Activated naive CD8-positive, alpha-beta T cell treated with anti-CD3 and anti-CD28 coated beads, Interleukin-2, amount 10 ng/mL, durations not matched to agents 7 days and 5 days (primary cell): ENCODE measurements around the gene RPTOR. TPM values are rescaled to one million over a fixed set of nuclear protein-coding genes. Genes with fewer than 3 reads are reported as not detected.

Experiments used
- ATAC-seq: fragments of 150-1000 bp; cut with Tn5 transposase; one replicate; pipeline ENCODE4 v1.10.0; 2021; ENCODE audit warnings: low read depth, moderate library complexity
- POLR2A ChIA-PET: fragments of 350-600 bp; sonication (Branson Sonifier 250); formaldehyde crosslinking; loops from one replicate; lab custom pipeline; 2021; ENCODE audit warnings: antibody characterized with exemption; lab: Charles Lee
- DNase-seq: peaks from one replicate; pipeline ENCODE4 v3.0.0; 2021
- H3K27ac Mint-ChIP-seq: one replicate; pipeline ENCODE4 v1.8.0; 2022; ENCODE audit warnings: mild to moderate bottlenecking, mixed read lengths
- H3K27me3 Mint-ChIP-seq: one replicate; pipeline ENCODE4 v1.8.0; 2022; ENCODE audit warnings: mild to moderate bottlenecking, moderate library complexity, mixed read lengths
- H3K36me3 Mint-ChIP-seq: one replicate; pipeline ENCODE4 v1.8.0; 2021; ENCODE audit warnings: mild to moderate bottlenecking, mixed read lengths
- H3K4me1 Mint-ChIP-seq: one replicate; pipeline ENCODE4 v1.8.0; 2021; ENCODE audit warnings: mixed read lengths
- H3K4me3 Mint-ChIP-seq: one replicate; pipeline ENCODE4 v1.8.0; 2022; ENCODE audit warnings: mild to moderate bottlenecking, moderate library complexity, mixed read lengths
- H3K9me3 Mint-ChIP-seq: one replicate; pipeline ENCODE4 v1.8.0; 2021; ENCODE audit warnings: mixed read lengths
- total RNA-seq, 2 experiments: library from RNA; stranded (reverse); gene quantifications; one replicate each; pipeline ENCODE4 v1.2.3, GENCODE V29; 2021

The RPTOR gene
- total RNA-seq, 2 experiments from 2014 or later: 43.2 to 43.8 TPM

DNA sequence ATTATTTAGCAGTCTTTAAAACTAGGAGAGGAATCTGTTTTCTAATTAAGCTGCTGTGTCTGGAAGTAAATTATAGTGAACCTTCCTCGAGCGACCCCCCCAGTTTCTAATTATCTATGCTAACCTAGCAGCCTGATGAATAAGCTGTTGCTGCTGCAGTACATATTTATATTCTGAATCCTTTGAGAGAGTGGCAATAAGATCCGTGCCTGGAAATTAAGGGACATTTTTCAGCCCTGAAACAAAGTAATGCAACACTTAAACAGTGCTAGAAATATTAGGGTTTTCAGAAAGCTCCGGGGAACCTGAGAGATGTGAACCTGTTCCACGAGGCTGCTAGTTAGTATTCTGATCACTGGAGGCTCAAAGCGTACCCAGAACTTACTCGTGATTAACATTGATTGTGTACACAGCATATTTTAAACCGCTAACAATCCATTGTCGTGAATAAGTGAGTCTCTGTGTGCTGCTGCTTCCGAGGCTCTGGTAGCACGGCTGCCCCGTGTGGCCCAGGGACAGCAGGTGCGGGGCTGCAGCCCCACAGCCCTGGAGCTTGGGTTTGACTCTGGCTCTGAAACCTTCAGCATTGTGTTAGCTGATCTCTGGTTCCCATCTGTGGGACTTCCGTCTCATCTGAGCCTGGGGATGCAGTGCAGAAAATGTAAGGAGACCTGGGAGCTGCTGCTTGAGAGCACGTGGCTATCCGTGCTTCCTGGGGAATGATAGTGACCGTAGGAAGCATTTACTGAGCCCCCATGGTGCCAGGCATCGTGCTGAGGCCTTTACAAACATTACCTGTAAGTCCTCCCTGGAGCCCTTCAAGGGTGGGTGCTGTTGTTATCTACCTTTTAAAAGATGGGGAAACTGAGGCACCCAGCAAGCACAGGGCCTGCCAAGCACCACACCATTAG is 256.1 kb downstream of the RPTOR start:
- Mint-ChIP-seq H3K4me1 (peaks cover 2% of the 10 kb centered on the region), H3K9me3 (peaks cover 2% of the 10 kb centered on the region), H3K27ac (no peak overlapping the region), H3K27me3 (no peaks in the 10 kb centered on the region), H3K36me3 (peaks cover 16% of the 10 kb centered on the region), H3K4me3 (no peak overlapping the region)
- POLR2A ChIA-PET: no interaction called here
- ATAC-seq (no peak), DNase-seq (no peak)

DNA sequence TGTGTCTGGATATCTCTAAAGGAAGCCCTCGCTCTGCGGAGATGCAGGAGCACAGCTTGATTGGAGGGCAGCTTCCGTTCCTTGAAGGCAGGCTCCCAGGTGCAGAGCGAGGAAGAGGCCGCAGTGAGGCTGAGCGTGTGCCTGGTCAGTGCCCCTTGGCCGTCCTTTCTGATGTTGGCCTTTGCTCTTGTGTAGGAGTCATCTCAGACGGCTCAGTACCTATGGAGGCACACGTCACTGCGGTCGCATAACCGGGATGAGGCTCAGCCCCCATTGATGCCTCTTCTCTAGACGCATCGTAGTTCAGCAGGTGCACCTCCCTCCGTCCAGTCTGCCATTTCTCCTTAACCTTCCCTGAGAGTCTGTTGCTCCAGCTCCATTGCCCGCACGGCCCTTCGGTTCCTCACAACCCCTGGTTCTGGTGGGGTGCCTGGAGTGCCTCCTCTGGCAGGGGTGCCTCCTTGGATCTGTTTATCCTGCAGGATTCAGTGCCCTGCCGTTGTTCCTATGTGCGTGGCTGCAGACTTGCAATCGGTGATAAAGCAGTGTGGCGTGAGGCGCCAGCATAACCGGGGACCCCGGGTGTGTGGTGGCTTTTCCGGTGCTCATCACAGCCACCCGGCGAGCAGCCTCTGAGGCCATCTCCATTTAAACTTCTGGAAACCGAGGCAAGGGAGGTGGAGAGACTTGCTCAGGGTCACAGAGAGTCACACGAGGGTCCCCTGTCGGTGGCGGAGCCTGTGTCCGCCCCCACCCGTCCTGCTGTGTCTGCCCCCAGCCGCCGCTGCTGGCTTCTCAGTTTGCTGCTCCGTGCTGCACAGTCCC is 258.2 kb downstream of the RPTOR start:
- no peaks in the 10 kb centered on the region for H3K27me3 Mint-ChIP-seq
- no peak overlapping the region for H3K4me3 Mint-ChIP-seq
- DNase-seq (no peak), ATAC-seq (no peak)
- H3K27ac Mint-ChIP-seq: no peak overlapping the region
- POLR2A ChIA-PET: interaction anchor here (0.9 kb wide), 1 partner anchor 115 kb away, joined by 6 read pairs; no protein-coding TSS in a partner anchor
- peaks cover 24% of the 10 kb centered on the region for H3K36me3 Mint-ChIP-seq
- H3K9me3 Mint-ChIP-seq: peaks cover 13% of the 10 kb centered on the region
- H3K4me1 Mint-ChIP-seq: peaks cover 4% of the 10 kb centered on the region

DNA sequence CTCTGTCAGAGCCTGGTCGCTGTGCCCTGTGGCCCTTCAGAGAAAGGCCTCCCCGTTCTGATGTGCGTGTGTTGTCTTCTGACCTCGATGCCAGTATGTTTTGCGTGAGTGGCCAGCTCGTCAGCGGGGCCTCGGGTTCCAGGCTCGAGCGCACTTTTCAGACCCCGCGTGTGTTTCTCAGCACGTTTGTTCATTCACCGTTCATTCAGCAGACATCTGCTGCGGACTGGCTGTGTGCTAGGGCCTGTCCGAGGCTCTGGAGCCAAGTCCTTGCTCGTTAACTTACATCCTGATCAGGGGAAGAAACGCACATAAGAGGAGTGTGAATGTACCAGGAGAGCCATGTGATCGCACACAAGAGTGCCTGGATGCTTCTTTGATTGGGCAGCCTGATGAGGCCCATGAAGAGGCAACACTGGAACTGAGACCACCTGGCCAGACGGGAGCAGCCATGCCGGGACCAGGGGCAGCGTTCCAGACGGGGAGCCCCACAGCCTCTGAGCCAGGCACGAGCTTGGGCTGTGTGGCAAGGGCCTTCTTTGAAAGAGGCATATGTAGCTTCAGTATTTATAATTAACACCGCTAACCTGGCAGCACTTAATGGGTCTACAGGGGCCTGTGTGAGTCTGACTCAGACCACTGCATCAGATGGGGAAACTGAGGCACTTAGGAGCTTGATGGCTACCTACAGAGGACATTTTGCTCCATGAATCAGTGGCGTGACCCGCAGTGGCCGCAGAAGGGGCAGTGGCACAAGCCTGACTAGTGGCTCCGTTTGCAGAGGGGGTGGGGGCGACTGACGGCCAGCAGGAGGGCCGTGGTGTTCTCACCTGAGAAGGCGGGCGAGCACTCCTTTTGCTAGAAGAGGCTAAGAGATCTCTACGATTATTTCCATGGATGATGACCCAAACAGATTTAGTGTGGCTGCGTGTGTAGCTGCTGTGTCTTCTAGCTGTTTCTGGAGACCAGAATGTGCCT is 259.1 kb downstream of the RPTOR start:
- peaks cover 8% of the 10 kb centered on the region for H3K4me1 Mint-ChIP-seq
- ATAC-seq (no peak), DNase-seq (peak; percentile 20)
- peaks cover 17% of the 10 kb centered on the region for H3K9me3 Mint-ChIP-seq
- H3K27me3 Mint-ChIP-seq: no peaks in the 10 kb centered on the region
- peak overlapping the region; percentile 8 for H3K27ac Mint-ChIP-seq
- POLR2A ChIA-PET: interaction anchor here (1.0 kb wide), 1 partner anchor 26 kb away, joined by 4 read pairs; no protein-coding TSS in a partner anchor
- no peak overlapping the region for H3K4me3 Mint-ChIP-seq
- H3K36me3 Mint-ChIP-seq: peaks cover 30% of the 10 kb centered on the region

DNA sequence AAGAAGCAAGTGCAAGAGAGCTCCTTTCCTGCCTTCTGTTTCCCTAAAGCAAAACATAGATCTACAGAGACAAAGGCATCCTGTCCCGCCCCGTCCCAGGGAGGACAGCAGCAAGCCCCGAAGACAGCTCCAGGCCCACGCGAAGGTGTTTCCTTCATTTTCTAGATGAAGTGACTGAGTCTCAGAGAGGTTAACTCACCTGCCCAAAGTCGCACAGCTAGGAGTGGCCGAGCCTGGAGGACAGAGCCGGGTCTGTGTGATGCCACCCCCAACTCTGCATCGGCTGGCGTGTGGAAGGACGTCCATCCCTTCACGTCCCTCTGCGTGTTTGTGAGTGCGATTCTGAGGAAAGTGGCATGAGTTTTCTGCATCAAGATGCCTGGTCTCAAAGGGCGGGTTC is 259.8 kb downstream of the RPTOR start:
- Mint-ChIP-seq H3K27ac (peak overlapping the region; percentile 8), H3K27me3 (no peaks in the 10 kb centered on the region), H3K4me1 (peaks cover 9% of the 10 kb centered on the region), H3K36me3 (peaks cover 28% of the 10 kb centered on the region), H3K9me3 (peaks cover 18% of the 10 kb centered on the region), H3K4me3 (no peak overlapping the region)
- peak; percentile 36 for ATAC-seq
- no peak for DNase-seq
- POLR2A ChIA-PET: interaction anchor here (1.0 kb wide), 1 partner anchor 26 kb away, joined by 4 read pairs; no protein-coding TSS in a partner anchor

DNA sequence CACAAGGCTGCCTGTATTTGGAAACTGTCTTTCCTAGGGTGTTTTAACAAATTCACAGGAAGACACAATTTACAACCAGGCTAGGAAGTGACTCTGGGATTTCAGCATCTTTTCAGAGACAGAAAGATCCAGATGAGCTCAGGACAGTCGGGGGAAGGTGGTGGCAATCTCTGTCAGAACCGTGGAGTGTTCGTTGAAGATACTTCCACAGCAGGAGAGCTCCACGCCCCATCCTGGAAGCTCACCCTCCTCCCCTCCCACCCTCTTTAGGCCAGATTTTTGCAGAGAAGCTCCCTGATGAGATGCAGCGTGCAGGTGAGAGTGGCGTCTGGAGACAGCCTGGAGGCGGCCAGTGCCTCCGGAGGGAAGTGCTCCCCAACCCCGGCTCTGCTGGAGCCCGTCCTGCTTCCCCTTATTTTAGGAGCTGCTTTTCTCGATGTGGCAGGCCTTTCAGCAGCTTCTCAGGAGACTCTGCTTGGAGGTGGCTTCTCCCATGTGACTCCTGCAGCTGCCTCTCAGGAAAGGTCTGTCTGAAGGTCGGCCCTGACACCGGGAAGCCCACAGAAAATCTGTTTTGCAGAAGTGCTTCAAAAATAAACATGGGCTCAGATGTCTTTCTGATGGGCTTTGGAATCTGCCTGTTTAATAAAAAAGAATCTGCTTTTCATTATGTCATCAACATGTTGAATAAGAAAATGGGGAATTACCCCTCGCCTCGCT is 260.6 kb downstream of the RPTOR start:
- peaks cover 32% of the 10 kb centered on the region for H3K36me3 Mint-ChIP-seq
- H3K4me3 Mint-ChIP-seq: no peak overlapping the region
- ATAC-seq: no peak
- H3K27me3 Mint-ChIP-seq: no peaks in the 10 kb centered on the region
- no peak overlapping the region for H3K27ac Mint-ChIP-seq
- DNase-seq: no peak
- H3K4me1 Mint-ChIP-seq: peaks cover 9% of the 10 kb centered on the region
- peaks cover 18% of the 10 kb centered on the region for H3K9me3 Mint-ChIP-seq
- POLR2A ChIA-PET: interaction anchor here (1.0 kb wide), 1 partner anchor 25 kb away, joined by 4 read pairs; no protein-coding TSS in a partner anchor

DNA sequence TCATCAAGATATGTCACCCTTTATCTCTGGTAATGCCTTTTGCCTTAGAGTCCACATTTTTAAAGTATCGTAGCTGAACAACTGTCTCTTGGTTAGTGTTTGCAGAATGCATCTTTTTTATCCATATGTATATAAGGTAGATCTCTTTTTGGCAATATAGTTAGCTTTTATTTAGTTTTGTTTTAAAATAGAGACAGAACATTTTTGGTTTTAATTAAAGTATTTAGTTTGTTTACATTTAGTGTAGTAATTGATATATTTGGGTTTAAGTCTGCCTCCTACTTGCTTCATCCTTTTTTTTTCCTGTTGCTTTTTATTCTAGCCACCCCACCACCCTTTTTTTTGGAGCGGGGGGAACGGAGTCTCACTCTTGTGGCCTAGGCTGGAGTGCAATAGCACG is 262.4 kb downstream of the RPTOR start:
- POLR2A ChIA-PET: no interaction called here
- H3K27me3 Mint-ChIP-seq: no peaks in the 10 kb centered on the region
- peaks cover 18% of the 10 kb centered on the region for H3K9me3 Mint-ChIP-seq
- peaks cover 43% of the 10 kb centered on the region for H3K36me3 Mint-ChIP-seq
- peaks cover 25% of the 10 kb centered on the region for H3K4me1 Mint-ChIP-seq
- no peak overlapping the region for H3K27ac Mint-ChIP-seq
- H3K4me3 Mint-ChIP-seq: no peak overlapping the region
- DNase-seq: no peak
- no peak for ATAC-seq

DNA sequence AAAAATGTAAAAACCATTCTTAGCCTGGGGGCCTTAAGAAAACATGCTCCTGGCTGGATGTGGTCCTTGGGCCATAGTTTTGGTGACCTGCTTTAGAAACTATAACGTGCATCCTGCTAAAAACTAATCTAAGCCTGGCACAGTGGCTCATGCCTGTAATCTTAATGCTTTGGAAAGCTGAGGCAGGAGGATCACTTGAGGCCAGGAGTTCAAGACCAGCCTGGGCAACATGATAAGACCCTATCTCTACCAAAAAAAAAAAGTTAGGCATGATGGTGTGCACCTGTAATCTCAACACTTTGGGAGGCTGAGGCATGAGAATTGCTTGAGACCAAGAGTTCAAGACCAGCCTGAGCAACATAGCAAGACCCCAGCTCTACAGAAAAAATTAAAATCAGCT is 263.2 kb downstream of the RPTOR start:
- Mint-ChIP-seq H3K36me3 (peaks cover 48% of the 10 kb centered on the region), H3K27me3 (no peaks in the 10 kb centered on the region), H3K9me3 (peaks cover 18% of the 10 kb centered on the region), H3K4me1 (peaks cover 32% of the 10 kb centered on the region), H3K27ac (no peak overlapping the region), H3K4me3 (no peak overlapping the region)
- ATAC-seq (no peak), DNase-seq (no peak)
- POLR2A ChIA-PET: no interaction called here

DNA sequence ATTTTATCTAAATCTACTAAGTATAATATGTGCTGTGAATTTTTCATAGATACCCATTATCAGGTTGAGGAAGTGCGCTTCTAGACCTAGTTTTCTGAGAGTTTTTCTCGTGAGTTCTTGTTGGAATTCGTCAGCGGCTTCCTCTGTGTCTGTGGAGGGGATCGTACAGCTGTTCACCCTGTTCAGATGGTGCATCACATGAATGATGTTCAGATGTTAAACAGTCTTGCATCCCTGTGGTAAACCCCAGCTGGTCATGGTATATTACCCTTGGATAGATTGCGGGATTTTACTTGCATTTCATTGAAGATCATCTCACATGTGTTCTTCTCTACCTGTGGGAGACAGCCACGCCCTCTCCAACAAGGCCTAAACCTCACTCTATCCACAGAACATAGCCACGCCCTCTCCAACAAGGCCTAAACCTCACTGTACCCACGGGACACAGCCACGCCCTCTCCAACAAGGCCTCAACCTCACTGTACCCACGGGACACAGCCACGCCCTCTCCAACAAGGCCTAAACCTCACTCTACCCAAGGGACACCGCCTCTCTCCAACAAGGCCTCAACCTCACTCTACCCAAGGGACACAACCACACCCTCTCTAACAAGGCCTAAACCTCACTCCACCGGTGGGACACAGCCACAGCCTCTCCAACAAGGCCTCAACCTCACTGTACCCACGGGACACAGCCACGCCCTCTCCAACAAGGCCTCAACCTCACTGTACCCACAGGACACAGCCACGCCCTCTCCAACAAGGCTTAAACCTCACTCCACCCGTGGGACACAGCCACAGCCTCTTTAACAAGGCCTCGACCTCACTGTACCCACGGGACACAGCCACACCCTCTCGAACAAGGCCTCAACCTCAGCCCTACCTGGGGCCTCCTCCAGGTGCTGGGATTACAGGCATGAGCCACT is 266.8 kb downstream of the RPTOR start:
- Mint-ChIP-seq H3K4me1 (peaks cover 41% of the 10 kb centered on the region), H3K36me3 (peaks cover 48% of the 10 kb centered on the region), H3K4me3 (peak overlapping the region; percentile 36), H3K9me3 (peaks cover 12% of the 10 kb centered on the region), H3K27me3 (no peaks in the 10 kb centered on the region), H3K27ac (peak overlapping the region; percentile 90)
- ATAC-seq: peak; percentile 78
- POLR2A ChIA-PET: interaction anchor here (0.6 to 2.4 kb wide), 6 partner anchors 12 to 51 kb away, joined by 3 to 10 read pairs (median 3); no protein-coding TSS in a partner anchor
- DNase-seq: peak; percentile 53

DNA sequence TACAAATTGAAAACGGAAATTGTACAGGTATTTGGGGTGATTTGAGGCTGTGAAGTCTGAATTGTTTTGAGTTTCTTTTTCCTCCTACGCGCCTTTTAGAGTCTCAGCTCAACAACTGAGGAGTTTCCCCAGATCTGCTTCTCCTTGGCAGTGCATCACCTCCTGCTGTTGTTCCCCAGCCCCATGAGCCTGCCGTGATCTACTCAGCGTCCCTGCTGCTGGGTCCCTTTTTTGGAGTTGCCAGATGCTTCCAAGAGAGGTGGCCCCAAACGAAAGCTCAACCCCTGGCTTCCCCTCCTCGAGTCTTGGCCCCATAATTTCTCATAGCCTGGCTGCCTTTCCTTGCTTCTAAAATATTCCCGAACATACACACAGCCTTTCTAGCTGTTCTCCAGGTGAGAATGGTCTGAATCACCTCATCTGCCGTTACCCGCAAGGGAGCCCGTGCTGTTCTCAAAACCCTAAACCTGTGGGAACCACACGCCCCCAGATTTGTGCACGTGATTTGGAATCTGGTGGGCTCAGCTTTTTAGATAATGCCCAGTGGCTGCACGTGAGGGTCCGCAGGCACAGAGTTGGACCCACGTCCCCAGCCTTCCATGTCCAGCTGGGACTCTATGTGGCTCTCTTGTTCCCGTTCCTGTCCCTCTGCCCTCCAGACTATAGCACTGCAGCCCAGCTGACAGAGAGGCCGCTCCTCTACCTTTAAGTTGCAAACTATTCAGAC is 267.9 kb downstream of the RPTOR start:
- H3K9me3 Mint-ChIP-seq: peaks cover 6% of the 10 kb centered on the region
- no peak for ATAC-seq
- peak overlapping the region; percentile 90 for H3K27ac Mint-ChIP-seq
- H3K36me3 Mint-ChIP-seq: peaks cover 41% of the 10 kb centered on the region
- no peak overlapping the region for H3K4me3 Mint-ChIP-seq
- H3K27me3 Mint-ChIP-seq: no peaks in the 10 kb centered on the region
- peaks cover 41% of the 10 kb centered on the region for H3K4me1 Mint-ChIP-seq
- peak; percentile 17 for DNase-seq
- POLR2A ChIA-PET: interaction anchor here (1.5 to 2.4 kb wide), 2 partner anchors 22 to 32 kb away, joined by 5 to 10 read pairs; no protein-coding TSS in a partner anchor

DNA sequence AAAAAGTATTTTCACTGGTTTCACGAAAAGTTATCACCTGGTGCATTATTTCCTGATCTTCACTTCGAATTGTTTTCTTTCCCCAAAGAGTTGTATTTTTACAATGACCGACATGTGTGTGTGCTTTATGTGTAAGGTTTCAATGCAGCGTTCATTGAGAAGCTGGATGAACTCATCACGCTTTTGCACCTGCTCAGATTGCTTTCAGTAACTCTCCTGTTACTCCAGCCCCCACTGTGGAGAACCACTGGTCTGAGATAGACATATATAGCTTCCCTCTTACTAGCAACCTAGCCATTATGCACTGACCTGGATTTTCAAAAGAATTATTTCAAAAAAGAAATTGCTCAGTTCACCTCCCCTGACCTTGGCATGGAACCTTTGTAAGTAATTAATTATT is 268.7 kb downstream of the RPTOR start:
- Mint-ChIP-seq H3K27me3 (no peaks in the 10 kb centered on the region), H3K4me3 (no peak overlapping the region), H3K27ac (no peak overlapping the region), H3K36me3 (peaks cover 39% of the 10 kb centered on the region), H3K9me3 (peaks cover 5% of the 10 kb centered on the region), H3K4me1 (peaks cover 41% of the 10 kb centered on the region)
- DNase-seq: no peak
- ATAC-seq: no peak
- POLR2A ChIA-PET: interaction anchor here (2.4 kb wide), 1 partner anchor 23 kb away, joined by 10 read pairs; no protein-coding TSS in a partner anchor
